HG03064 (cell line): Measurements from ENCODE around the gene FNDC8.
"Not testable (repeated sequence)": the region's sequence is repeated elsewhere in the genome, so short reads cannot be mapped to it uniquely, and the experiment has no call there.

ENCODE experiments used
- ATAC-seq: cut with Tn5 transposase; IDR thresholded peaks from one replicate; pipeline ENCODE4 v1.9.1; 2021; ENCODE audit warnings: low read depth; ENCODE audit not compliant: unreplicated experiment

Gene FNDC8

GRCh38 chr17:35094902-35095301 is 26.5 kb upstream of the FNDC8 start:
- ATAC-seq = no peak

GRCh38 chr17:35095741-35096140 is 25.7 kb upstream of the FNDC8 start:
- no peak for ATAC-seq

GRCh38 chr17:35097776-35098175 is 23.6 kb upstream of the FNDC8 start:
- ATAC-seq = no peak

- no peak for ATAC-seq
These were observed 21.5 kb upstream of the FNDC8 start for GRCh38 chr17:35099908-35100307.

GRCh38 chr17:35101036-35101435 is 20.4 kb upstream of the FNDC8 start:
- ATAC-seq = no peak

DNA sequence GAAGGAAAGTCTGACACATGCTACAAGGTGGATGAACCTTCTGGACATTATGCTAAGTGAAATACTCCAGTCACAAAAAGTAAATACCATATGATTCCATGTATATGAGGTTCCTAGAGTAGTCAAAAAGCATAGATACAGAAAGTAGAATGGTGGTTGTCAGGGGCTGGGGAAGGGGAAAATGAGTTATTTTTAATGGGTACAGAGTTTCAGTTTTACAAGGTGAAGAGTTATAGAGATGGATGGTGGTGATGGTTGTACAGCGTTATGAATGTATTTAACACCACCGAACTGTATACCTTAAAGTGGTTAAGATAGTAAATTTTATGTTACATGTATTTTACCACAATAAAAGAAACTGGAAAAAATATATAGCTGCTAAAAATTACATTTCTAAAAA is 19.7 kb upstream of the FNDC8 start:
- ATAC-seq = no peak

GRCh38 chr17:35103271-35103670 is 18.1 kb upstream of the FNDC8 start:
- ATAC-seq = no peak

DNA sequence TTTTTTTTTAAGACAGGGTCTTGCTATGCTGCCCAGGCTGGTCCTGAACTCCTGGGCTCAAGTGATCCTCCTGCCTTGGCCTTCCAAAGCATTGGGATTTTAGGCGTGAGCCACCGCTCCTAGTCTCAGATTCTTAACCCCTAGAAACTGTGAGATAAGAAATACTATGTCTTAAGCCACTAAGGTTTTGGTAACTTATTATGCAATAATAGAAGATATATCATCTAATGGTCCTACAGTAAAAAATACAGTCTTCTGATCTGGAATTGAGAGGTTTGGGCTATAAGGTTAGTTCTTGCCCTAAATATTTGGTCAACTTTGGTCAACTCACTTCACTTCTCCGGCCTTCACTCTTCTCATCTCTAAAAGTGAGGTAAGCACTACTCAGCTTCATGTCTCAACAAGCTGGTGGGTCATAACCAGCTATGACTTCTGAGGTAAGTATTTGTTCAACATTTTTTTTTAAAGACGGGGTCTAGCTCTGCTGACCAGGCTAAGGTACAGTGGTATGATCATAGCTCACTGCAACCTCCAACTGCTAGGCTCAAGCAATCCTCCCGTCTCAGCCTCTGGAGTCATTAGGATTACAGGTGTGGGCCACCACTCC is 16.5 kb upstream of the FNDC8 start:
- ATAC-seq = no peak

DNA sequence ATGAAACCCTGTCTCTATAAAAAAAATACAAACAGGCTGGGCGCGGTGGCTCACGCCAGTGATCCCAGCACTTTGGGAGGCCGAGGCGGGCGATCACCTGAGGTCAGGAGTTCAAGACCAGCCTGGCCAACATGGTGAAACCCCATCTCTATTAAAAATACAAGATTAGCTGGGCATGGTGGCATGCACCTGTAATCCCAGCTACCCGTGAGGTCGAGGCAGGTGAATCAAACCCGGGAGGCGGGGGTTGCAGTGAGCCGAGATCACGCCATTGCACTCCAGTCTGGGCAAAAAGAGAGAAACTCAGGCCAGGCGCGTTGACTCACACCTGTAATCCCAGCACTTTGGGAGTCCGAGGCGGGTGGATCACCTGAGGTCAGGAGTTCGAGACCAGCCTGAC is 10.6 kb upstream of the FNDC8 start:
- ATAC-seq = not testable (repeated sequence)

GRCh38 chr17:35116845-35117244 is 4.6 kb upstream of the FNDC8 start:
- ATAC-seq = no peak

- ATAC-seq = no peak
These were observed 3.4 kb upstream of the FNDC8 start for GRCh38 chr17:35117984-35118383.

DNA sequence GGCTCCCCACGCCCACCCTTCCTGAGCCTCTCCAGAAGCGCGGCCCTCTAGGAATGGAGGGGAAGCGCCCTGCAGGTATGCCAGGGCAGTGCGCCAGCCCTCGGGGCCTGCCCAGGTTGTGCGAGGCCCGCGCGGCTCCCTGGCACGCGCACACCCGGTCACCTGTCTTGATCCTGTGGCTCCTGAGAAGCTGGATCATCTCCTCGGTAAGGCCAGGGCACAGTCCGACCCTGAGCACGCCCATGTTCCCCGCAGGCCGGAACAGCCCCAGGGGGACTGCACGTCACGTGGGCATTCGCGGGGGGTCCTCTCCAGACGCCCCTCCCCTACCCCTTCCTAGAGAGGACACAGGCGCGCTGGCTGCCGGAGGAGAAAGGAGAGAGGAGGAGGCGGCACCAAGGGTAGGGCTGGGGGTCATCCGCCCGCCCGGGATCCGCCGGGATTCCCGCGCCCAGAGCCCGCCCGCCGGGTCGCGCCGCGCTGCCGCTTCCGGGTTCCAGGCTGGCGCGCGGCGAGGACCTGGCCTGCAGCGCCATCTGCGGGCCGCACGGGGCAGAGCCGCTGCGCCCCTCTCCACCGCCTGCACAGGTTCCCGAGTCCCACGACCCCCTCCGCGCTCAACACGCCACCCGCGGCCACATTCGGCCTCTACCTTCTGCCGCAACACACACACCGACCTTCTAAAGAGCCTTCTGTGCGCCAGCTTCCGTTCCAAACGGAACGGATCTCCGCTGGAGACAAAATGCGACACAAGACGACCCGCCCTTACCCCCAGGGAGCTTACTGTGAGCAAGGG is 1.8 kb upstream of the FNDC8 start, which contains the start of gene RAD51D:
Gene RAD51D (minus strand): TSS at position 491 of the 796 bp plus-strand sequence. CDS start 247 bp downstream, at position 244.
- peak; percentile 68 for ATAC-seq

DNA sequence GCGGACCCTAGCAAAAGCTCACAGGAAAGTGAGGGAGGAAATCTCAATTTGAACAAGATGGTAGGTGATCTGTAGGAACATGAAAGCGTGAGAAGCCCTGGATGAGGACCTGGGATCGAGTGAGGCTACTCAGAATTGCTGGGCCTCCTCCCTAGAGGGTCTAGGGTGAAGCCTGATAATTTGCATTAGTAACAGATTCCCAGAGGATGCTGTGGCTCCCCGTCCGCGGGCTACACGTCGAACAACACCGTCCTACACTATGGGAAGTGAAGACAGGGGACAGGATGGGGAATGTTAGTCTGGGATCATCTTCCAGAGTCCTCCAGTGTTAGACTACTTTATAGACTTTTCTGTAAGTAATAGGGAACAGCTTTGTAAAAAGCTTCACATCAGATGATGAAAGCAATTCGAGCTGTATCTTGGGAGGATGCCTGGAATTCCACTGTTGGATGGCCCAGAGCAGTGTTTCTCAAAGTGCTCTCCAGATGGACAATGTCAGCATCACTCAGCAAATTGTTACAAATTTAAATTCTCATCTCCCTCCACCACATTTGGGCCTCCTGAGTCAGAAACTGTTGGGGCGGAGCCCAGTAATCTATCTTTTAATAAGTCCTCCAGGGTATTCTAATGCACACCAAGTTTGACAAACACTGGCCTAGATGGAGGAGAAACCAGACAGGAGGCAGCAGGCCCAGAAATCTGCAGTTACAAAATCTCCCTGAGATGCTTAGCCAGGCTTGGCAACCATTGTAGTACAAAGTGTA is 6.5 kb downstream of the FNDC8 start:
- ATAC-seq = no peak

DNA sequence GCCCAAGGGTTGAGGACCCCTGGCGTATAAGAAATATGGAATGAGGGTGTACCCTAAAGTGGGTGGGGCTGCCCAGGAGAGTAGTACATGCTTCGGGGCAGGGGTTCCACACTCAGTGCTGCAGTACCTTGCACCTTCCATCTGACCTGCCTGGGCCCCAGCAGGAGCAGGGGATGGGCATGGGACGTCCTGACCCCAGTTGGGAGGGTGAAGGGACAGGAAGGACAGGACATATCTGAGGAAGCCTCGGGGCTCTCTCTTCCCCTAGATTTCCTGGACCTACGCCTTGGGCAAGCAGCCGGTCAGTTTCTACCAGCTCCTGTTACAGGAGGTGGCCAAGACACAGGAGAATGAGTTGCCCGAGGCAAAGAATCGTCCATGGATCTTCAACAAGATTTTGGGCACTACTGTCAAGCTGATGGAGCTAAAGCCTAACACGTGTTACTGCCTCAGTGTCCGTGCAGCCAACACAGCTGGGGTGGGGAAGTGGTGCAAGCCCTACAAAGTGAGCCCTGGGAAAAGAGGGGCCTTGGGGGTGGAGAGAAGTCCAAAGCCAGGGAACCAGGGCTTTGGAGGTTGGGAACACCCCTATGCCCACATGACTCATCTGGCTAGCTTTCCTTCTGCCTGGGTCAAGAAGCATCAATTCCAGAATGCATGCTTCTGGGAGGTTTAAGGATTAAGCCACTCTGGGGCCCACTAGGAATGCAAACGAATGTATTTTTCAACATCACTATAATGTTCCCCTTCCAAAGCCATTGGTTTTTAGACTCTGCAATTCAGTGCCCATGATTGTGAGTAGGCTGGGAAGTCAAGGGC is 7.9 kb downstream of the FNDC8 start:
- ATAC-seq = no peak

DNA sequence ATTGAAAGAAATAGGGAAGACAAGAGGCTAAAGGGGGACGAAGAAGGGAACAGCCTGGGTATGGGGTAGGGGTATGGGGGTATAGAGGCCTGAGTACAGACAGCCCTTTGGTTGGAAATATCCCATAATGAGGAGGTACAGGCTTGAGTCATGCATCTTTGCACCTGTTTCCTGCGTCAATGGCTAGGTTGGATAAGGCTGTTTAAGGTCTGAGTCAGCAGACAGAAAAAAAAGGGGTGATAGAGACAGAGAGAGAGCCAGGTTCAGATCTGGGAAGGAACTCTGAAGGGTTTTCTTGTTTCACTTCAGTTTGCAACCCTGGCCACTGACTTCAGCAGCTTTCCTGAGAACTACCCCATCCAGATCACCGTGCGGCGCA is 8.5 kb downstream of the FNDC8 start:
- no peak for ATAC-seq

DNA sequence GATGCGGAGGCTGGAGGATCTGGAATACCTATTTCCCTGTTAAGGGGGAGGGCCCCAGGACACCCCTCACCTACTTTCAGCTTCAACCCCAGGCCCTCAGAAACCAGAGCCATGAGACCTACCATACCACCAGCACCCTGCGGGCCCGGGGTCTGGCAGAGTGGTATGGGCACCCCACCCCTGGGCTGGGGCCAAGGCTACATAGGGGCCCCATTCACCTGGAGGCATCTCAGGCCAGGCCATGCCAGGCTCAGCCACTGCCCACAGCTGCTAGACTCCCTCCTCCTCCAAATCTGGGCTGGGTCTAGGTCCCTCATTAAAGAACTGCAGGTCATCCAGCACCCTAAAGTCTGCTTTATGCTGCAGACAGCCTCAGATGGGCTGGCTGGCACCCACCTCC is 9.0 kb downstream of the FNDC8 start:
- no peak for ATAC-seq

- no peak for ATAC-seq
These were observed 10.7 kb downstream of the FNDC8 start for GRCh38 chr17:35132099-35132498.

DNA sequence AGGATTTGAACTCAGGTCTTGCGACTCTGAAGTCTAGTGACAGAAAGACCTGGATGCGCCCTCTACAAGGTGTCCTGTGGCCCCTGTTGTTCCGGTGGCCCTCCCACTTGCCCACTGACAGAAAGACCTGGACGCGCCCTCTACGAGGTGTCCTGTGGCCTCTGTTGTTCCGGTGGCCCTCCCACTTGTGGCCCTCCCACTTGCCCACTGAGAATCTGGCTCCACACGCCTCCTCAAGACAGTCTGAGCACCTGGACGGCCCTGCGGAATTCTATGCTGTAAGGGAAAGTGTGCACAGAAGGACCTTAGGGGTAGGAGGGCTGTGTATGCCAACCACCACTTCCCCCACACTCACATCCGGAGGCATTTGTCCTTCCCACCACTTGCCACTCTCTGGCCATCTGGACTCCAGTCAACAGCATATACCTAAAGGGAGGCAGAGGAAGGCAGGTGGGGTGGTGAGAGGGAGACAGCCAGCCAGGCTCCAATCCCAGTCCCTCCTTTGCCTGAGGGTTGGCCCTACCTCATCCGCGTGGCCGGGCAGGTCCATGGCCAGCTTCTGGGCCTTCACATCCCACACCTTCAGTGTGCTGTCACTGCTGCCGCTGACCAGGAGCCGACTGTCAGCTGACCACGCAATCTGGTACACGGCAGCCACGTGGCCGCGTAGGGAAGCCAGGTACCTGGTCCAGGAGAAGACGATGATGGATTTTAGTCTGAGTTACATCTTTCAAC is 11.6 kb downstream of the FNDC8 start:
- no peak for ATAC-seq

DNA sequence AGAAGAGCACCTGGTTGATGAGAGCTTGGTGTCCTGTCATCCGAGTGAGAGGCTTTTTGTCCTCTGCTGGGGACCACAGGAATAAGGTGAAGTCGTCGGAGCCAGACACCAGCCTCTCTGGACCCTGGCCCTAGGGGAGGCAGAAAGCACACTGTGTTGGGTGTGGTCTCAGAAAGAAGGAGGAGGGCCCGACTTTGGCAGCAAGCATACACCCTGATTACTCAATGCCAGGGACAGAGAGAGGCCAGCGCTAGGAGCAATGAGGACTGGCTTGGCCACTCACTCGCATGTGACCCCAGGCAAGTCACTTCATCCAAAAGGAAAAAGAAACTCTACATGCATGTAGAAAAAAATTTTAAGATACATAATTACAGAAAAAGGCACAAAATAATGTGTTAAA is 13.9 kb downstream of the FNDC8 start:
- no peak for ATAC-seq

- no peak for ATAC-seq
These were observed 16.8 kb downstream of the FNDC8 start for GRCh38 chr17:35138218-35138617.
